Measurements from ENCODE around the gene EGF.

- TF ChIP-seq CTCF (conservative IDR thresholded peaks at IDR 0.05 in 1 of 2, IDR thresholded peaks at IDR 0.05 in 1 of 2; ENCODE audit: extremely low read depth in 1 of 2, insufficient read depth in 1 of 2, low read depth in 1 of 2, low read length in 2 of 2) (no peak), EZH2 (IDR thresholded peaks at IDR 0.05; ENCODE audit: borderline replicate concordance, low read length) (no peak)
These were observed 25.6 kb upstream of the EGF start for GRCh38 chr4:109887071-109887470.
